K562 (cell line): ENCODE results near the gene GALNS. TPM values are rescaled to one million over a fixed set of nuclear protein-coding genes. Genes with fewer than 3 reads are reported as not detected.

Experiments used
- ATF7 ChIP-seq: fragments of 450-650 bp; IDR thresholded peaks from 2 replicates; pipeline ENCODE4 v1.7.1; 2014; ENCODE audit warnings: mild to moderate bottlenecking, moderate library complexity
- CTCF ChIP-seq, 3 experiments: IDR thresholded peaks in 2 of 3; conservative IDR thresholded peaks in 1 of 3; 2 replicates each; pipeline ENCODE4 v1.5.1; 2011 to 2012; ENCODE audit warnings: low read length in 3 of 3, mild to moderate bottlenecking in 3 of 3, control low read depth in 2 of 3, improper control_type of control experiment in 1 of 3, inconsistent platforms in 1 of 3, low read depth in 1 of 3, mixed read lengths in 1 of 3, moderate library complexity in 1 of 3; ENCODE audit not compliant: insufficient read depth in 2 of 3
- ESRRA ChIP-seq: fragments of 450-650 bp; IDR thresholded peaks from 2 replicates; pipeline ENCODE4 v1.6.1; 2014; ENCODE audit warnings: low read depth, mild to moderate bottlenecking, moderate library complexity, borderline replicate concordance
- HMG20A ChIP-seq: fragments of 450-650 bp; formaldehyde crosslinking; conservative IDR thresholded peaks from 2 replicates; pipeline ENCODE4 v1.4.0; 2020; ENCODE audit warnings: mild to moderate bottlenecking, mixed read lengths
- MLLT1 ChIP-seq, 2 experiments: fragments of 450-650 bp; IDR thresholded peaks; 2 replicates each; pipeline ENCODE4 v1.6.1; 2016
- NR2C2 ChIP-seq, 2 experiments: fragments of 200-800 bp in 1 of 2; sonication (Bioruptor generic) in 1 of 2; sonication (generic) in 1 of 2; formaldehyde crosslinking in 1 of 2; IDR thresholded peaks; 2 replicates each; pipeline versions ENCODE4 v1.6.1 to v1.8.0; 2016 to 2022; ENCODE audit warnings: mild to moderate bottlenecking in 1 of 2, missing compliant biosample characterization in 1 of 2, missing genetic modification characterization in 1 of 2, missing genetic modification reagents in 1 of 2
- TAF9B ChIP-seq: fragments of 450-650 bp; IDR thresholded peaks from 2 replicates; pipeline ENCODE4 v1.6.1; 2018; ENCODE audit warnings: mild to moderate bottlenecking; ENCODE audit not compliant: partially characterized antibody
- TFE3 ChIP-seq: fragments of 450-650 bp; formaldehyde crosslinking; IDR thresholded peaks from 2 replicates; pipeline ENCODE4 v1.4.0; 2020; ENCODE audit warnings: mild to moderate bottlenecking, mixed read lengths
- XRCC5 ChIP-seq: fragments of 200-400 bp; formaldehyde crosslinking; IDR thresholded peaks from 2 replicates; pipeline ENCODE4 v1.6.1; 2017; ENCODE audit warnings: low read depth, mild to moderate bottlenecking, low read length
- ZBTB49 ChIP-seq: sonication (generic); formaldehyde crosslinking; IDR thresholded peaks from 2 replicates; pipeline ENCODE4 v1.8.0; 2022; ENCODE audit warnings: missing genetic modification reagents, mild to moderate bottlenecking, borderline replicate concordance
- ZFP30 ChIP-seq: fragments of 250-450 bp; sonication (Bioruptor Pico); IDR thresholded peaks from 2 replicates; pipeline ENCODE4 v1.8.0; 2022; ENCODE audit warnings: moderate library complexity, mild to moderate bottlenecking, inconsistent platforms, borderline replicate concordance
- ZNF140 ChIP-seq: fragments of 250-450 bp; sonication (Bioruptor Pico); IDR thresholded peaks from 2 replicates; pipeline ENCODE4 v1.8.0; 2021; ENCODE audit warnings: moderate library complexity, mild to moderate bottlenecking, inconsistent platforms
- ZNF143 ChIP-seq: sonication (generic); formaldehyde crosslinking; IDR thresholded peaks from 2 replicates; pipeline ENCODE4 v1.9.0; 2022; ENCODE audit warnings: mild to moderate bottlenecking, missing genetic modification reagents
- ZNF282 ChIP-seq: sonication (generic); formaldehyde crosslinking; IDR thresholded peaks from 2 replicates; pipeline ENCODE4 v1.8.1; 2023; ENCODE audit warnings: missing genetic modification reagents
- ZNF511 ChIP-seq: sonication (generic); formaldehyde crosslinking; IDR thresholded peaks from 2 replicates; pipeline ENCODE4 v1.8.0; 2022; ENCODE audit warnings: mild to moderate bottlenecking, missing genetic modification reagents
- polyA plus RNA-seq, 8 experiments: library from polyadenylated mRNA; depleted of rRNA in 4 of 8; stranded (reverse) in 5 of 8; unstranded in 3 of 8; fragments of >200 nt; fragmentation: Nextera tagmentation in 2 of 8; fragmentation: Illumina TruSeq in 1 of 8; extraction: Ambion mirVana in 2 of 8; extraction: Trizol in 1 of 8; gene quantifications; 2 replicates each; pipeline versions ENCODE4 v1.2.1 to v1.2.3, GENCODE V29; 2011 to 2014; ENCODE audit warnings: inconsistent platforms in 1 of 8, missing spikeins in 1 of 8
- total RNA-seq, 7 experiments: library from RNA; depleted of rRNA in 6 of 7; stranded (reverse); fragments of >200 nt in 6 of 7; fragmentation: Illumina TruSeq in 2 of 7; extraction: Trizol in 2 of 7; gene quantifications; 2 replicates each; pipeline versions ENCODE4 v1.2.1 to v1.2.3, GENCODE V29; 2011 to 2021; ENCODE audit warnings: low replicate concordance in 1 of 7

The GALNS gene
- total and polyA plus RNA-seq, 9 of the 15 experiments (the other 6 are each of a cell fraction or from before 2014, with no cell fraction given), result 0.38 to 13.2 (median 4.3) TPM

- TF ChIP-seq ZNF511 (CRISPR knock-in tag) (no peak), ZNF282 (no peak), NR2C2 (CRISPR knock-in tag; IDR thresholded peaks at IDR 0.05) (0 out of 2 replicates have a peak, but pooled peaks have one; percentile 42), NR2C2 (tag; IDR thresholded peaks at IDR 0.05) (no peak), ZFP30 (CRISPR knock-in tag) (no peak), ESRRA (no peak), ZNF140 (no peak), ATF7 (no peak), ZNF143 (0 out of 2 replicates have a peak, but pooled peaks have one; percentile 44), TAF9B (no peak), XRCC5 (0 out of 2 replicates have a peak, but pooled peaks have one; percentile 68), MLLT1 (IDR thresholded peaks at IDR 0.05) (0 out of 4 replicates have a peak, but pooled peaks of 1 of the 2 experiments have one; percentile 50), TFE3 (no peak), CTCF (IDR thresholded peaks at IDR 0.05 in 2 of 3, conservative IDR thresholded peaks at IDR 0.05 in 1 of 3; ENCODE audit: insufficient read depth in 2 of 3, low read depth in 1 of 3, low read length in 3 of 3) (peak; percentile 99), ZBTB49 (CRISPR knock-in tag) (no peak), HMG20A (CRISPR knock-in tag) (no peak)
Measured at GRCh38 chr16:88839026-88839529, 17.7 kb downstream of the GALNS start (continued).
